Measurements from ENCODE around the gene OIT3. TPM values are rescaled to one million over a fixed set of nuclear protein-coding genes. Genes with fewer than 3 reads are reported as not detected.
"Not testable (repeated sequence)": the region's sequence is repeated elsewhere in the genome, so short reads cannot be mapped to it uniquely, and the experiment has no call there.

OIT3 gene
- total RNA-seq, 1 experiment from 2014 or later, result not detected

- CTCF ChIA-PET, result no interaction called here
- H2AFZ ChIP-seq (ENCODE audit: low read length), result no peak overlapping the region
These were observed 1.8 kb downstream of the OIT3 start for GRCh38 chr10:72895236-72895850.

GRCh38 chr10:72898616-72899015, 5.1 kb downstream of the OIT3 start:
- no peaks in the 10 kb centered on the region for H3K36me3 ChIP-seq (ENCODE audit: low read depth, low read length)
- no peaks in the 10 kb centered on the region for H3K4me1 ChIP-seq (ENCODE audit: insufficient read depth, low read length)
- H3K4me2 ChIP-seq (ENCODE audit: low read length), result no peak overlapping the region
- DNase-seq, result no peak
- H3K79me2 ChIP-seq (ENCODE audit: low read length), result no peaks in the 10 kb centered on the region
- ATAC-seq, result no peak
- intact Hi-C loops (cut with micrococcal nuclease), result no loop called here
- H4K20me1 ChIP-seq (ENCODE audit: low read length), result no peaks in the 10 kb centered on the region
- peaks cover 47% of the 10 kb centered on the region for H3K27me3 ChIP-seq (ENCODE audit: low read length)
- H3K9me3 ChIP-seq (ENCODE audit: low read length), result no peaks in the 10 kb centered on the region
- POLR2A ChIA-PET (ENCODE audit: unreplicated experiment), result no interaction called here
- no peaks in the 10 kb centered on the region for H3K9me2 ChIP-seq (replicated peaks; ENCODE audit: low read length)
- H3K9ac ChIP-seq (ENCODE audit: low read length), result no peak overlapping the region
- H3K4me3 ChIP-seq (ENCODE audit: low read length), result no peak overlapping the region
- H3F3A ChIP-seq (ENCODE audit: low read length, unreplicated experiment), result no peaks in the 10 kb centered on the region
- BruUV-seq (replicated peaks), result no TSS peak
- CTCF ChIA-PET, result no interaction called here
- no peak overlapping the region for H3K27ac ChIP-seq (ENCODE audit: low read length)
- TF ChIP-seq CTCF (conservative IDR thresholded peaks at IDR 0.05; ENCODE audit: low read depth, low read length) (no peak), EZH2phosphoT487 (IDR thresholded peaks at IDR 0.05; ENCODE audit: borderline replicate concordance, low read length) (no peak), EZH2 (IDR thresholded peaks at IDR 0.05; ENCODE audit: low read length, unreplicated experiment) (no peak)
- no peak overlapping the region for H2AFZ ChIP-seq (ENCODE audit: low read length)

More at GRCh38 chr10:72895236-72895850, 1.8 kb downstream of the OIT3 start:
- H3K4me3 ChIP-seq (ENCODE audit: low read length), result no peak overlapping the region
- H3K9me3 ChIP-seq (ENCODE audit: low read length), result no peaks in the 10 kb centered on the region
- H3K9ac ChIP-seq (ENCODE audit: low read length), result no peak overlapping the region
- no peaks in the 10 kb centered on the region for H3K79me2 ChIP-seq (ENCODE audit: low read length)
- H3K27ac ChIP-seq (ENCODE audit: low read length), result no peak overlapping the region
- H3K4me1 ChIP-seq (ENCODE audit: insufficient read depth, low read length), result no peaks in the 10 kb centered on the region
- H4K20me1 ChIP-seq (ENCODE audit: low read length), result no peaks in the 10 kb centered on the region
- no peaks in the 10 kb centered on the region for H3K9me2 ChIP-seq (replicated peaks; ENCODE audit: low read length)
- H3K27me3 ChIP-seq (ENCODE audit: low read length), result peaks cover 64% of the 10 kb centered on the region
- TF ChIP-seq EZH2 (IDR thresholded peaks at IDR 0.05; ENCODE audit: low read length, unreplicated experiment) (no peak), EZH2phosphoT487 (IDR thresholded peaks at IDR 0.05; ENCODE audit: borderline replicate concordance, low read length) (no peak; the same call in 1 of the 2 replicates)
- DNase-seq (no peak), ATAC-seq (no peak)
- H3K36me3 ChIP-seq (ENCODE audit: low read depth, low read length), result no peaks in the 10 kb centered on the region
- H3K4me2 ChIP-seq (ENCODE audit: low read length), result no peak overlapping the region
- H3F3A ChIP-seq (ENCODE audit: low read length, unreplicated experiment), result no peaks in the 10 kb centered on the region
- intact Hi-C loops (cut with micrococcal nuclease), result no loop called here
- BruUV-seq (replicated peaks), result no TSS peak
- POLR2A ChIA-PET (ENCODE audit: unreplicated experiment), result interaction anchor here (0.7 kb wide), 1 partner anchor 196 kb away, joined by 3 read pairs; no protein-coding TSS in a partner anchor

- Histone ChIP-seq H3K36me3 (ENCODE audit: low read depth, low read length) (no peaks in the 10 kb centered on the region), H3K4me3 (ENCODE audit: low read length) (no peak overlapping the region), H2AFZ (ENCODE audit: low read length) (no peak overlapping the region), H3K27me3 (ENCODE audit: low read length) (peaks cover 37% of the 10 kb centered on the region), H3K9me2 (replicated peaks; ENCODE audit: low read length) (no peaks in the 10 kb centered on the region), H3K4me2 (ENCODE audit: low read length) (no peak overlapping the region), H3F3A (ENCODE audit: low read length, unreplicated experiment) (no peaks in the 10 kb centered on the region), H3K9ac (ENCODE audit: low read length) (no peak overlapping the region), H4K20me1 (ENCODE audit: low read length) (no peaks in the 10 kb centered on the region), H3K4me1 (ENCODE audit: insufficient read depth, low read length) (no peaks in the 10 kb centered on the region), H3K9me3 (ENCODE audit: low read length) (no peaks in the 10 kb centered on the region), H3K27ac (ENCODE audit: low read length) (no peak overlapping the region), H3K79me2 (ENCODE audit: low read length) (no peaks in the 10 kb centered on the region)
- no peak for TF ChIP-seq EZH2phosphoT487 (IDR thresholded peaks at IDR 0.05; ENCODE audit: borderline replicate concordance, low read length)
- TF ChIP-seq EZH2 (IDR thresholded peaks at IDR 0.05; ENCODE audit: low read length, unreplicated experiment), result no peak
- no peak for TF ChIP-seq CTCF (conservative IDR thresholded peaks at IDR 0.05; ENCODE audit: low read depth, low read length)
- no peak for DNase-seq
- BruUV-seq (replicated peaks), result no TSS peak
- ChIA-PET CTCF (no interaction called here), POLR2A (ENCODE audit: unreplicated experiment) (no interaction called here)
- no peak for ATAC-seq
- intact Hi-C loops (cut with micrococcal nuclease), result no loop called here
These were observed 6.0 kb downstream of the OIT3 start for GRCh38 chr10:72899545-72899944.

GRCh38 chr10:72903941-72904446, 10.5 kb downstream of the OIT3 start:
- CTCF ChIA-PET; H3K27ac ChIP-seq (ENCODE audit: low read length); H3K36me3 ChIP-seq (ENCODE audit: low read depth, low read length); intact Hi-C loops (cut with micrococcal nuclease); H3K79me2 ChIP-seq (ENCODE audit: low read length); H3K4me3 ChIP-seq (ENCODE audit: low read length); H4K20me1 ChIP-seq (ENCODE audit: low read length); H2AFZ ChIP-seq (ENCODE audit: low read length); H3K4me1 ChIP-seq (ENCODE audit: insufficient read depth, low read length); H3K9me3 ChIP-seq (ENCODE audit: low read length); DNase-seq; H3K4me2 ChIP-seq (ENCODE audit: low read length); H3K9me2 ChIP-seq (replicated peaks; ENCODE audit: low read length); BruUV-seq (replicated peaks); POLR2A ChIA-PET (ENCODE audit: unreplicated experiment); H3K9ac ChIP-seq (ENCODE audit: low read length); H3F3A ChIP-seq (ENCODE audit: low read length, unreplicated experiment); H3K27me3 ChIP-seq (ENCODE audit: low read length); ATAC-seq: not testable (repeated sequence)
